ENCODE results near the gene GPR176. TPM values are rescaled to one million over a fixed set of nuclear protein-coding genes. Genes with fewer than 3 reads are reported as not detected.

GPR176 gene
- total and polyA plus RNA-seq, 7 experiments from 2014 or later, result 0.07 TPM; not detected in 6

DNA sequence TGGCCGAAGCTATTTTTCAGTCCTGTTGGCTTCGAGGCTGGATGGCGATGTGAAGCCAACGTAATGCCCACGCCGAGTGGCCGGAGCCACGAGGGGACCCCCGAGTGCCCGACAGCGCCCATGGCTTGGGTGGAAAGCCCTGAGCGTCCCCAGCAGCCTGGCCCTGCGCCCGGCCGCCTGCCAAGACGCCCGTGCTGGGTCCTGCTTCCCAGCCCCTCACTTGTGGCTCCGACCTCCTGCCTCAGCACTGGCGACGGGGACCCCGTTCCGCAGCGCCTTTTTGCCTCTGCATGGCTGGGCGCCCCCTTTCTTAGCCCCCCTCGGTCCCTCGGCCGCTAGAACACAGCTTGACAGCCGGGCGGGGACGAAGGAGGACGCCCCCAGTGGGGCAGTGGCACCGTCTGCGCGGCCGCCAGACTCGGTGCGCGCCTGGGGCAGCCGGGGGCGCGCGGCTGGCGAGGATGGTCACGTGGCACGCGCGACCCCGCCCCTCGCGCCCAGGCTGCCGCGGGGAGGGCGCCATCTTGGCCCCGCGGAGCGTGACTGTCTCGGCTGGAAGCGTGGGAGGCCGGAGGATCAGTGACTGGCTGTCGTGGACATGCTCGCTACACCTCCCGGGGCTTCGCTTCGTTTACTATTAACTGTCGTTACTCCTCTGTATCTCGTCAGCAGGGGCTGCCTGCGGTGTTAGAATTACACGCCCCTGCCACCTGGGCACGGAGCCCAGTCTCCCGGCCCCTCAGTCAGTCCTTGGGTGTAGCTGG, 626 bp upstream of the GPR176 start:
- H3K36me3 Mint-ChIP-seq, result peaks cover 0 to 8% (median 0%) of the 10 kb centered on the region in 5 donors
- peaks cover 6 to 29% (median 12%) of the 10 kb centered on the region in 7 donors for H3K4me1 Mint-ChIP-seq
- H3K4me3 Mint-ChIP-seq, result peak overlapping the region; percentile 75 to 92 (median 88)
- intact Hi-C loops (cut with micrococcal nuclease), result loop anchor here (1.0 to 5.0 kb wide), 5 partner anchors 14 to 402 kb away; partner anchors contain the start of genes EIF2AK4 (in 2 of the 2), SRP14 (in 2 of the 2), BUB1B (in 1 of the 2) and INAFM2 (in 1 of the 2)
- no peaks in the 10 kb centered on the region for H3K36me3 ChIP-seq (ENCODE audit: control insufficient read depth in 2 of 3, insufficient read depth in 3 of 3, low read length in 3 of 3)
- CTCF ChIA-PET, result interaction anchor here (0.5 kb wide), 1 partner anchor 158 kb away, joined by 3 read pairs; no protein-coding TSS in a partner anchor
- peaks cover 14 to 32% (median 23%) of the 10 kb centered on the region in 5 donors for H3K27me3 Mint-ChIP-seq
- H3K27ac ChIP-seq (ENCODE audit: low read depth, low read length), result no peak overlapping the region
- H3K27ac Mint-ChIP-seq, result peak overlapping the region in 8 of 9 donors; percentile 43 to 90 (median 77)
- DNase-seq (peak; percentile 58 to 86 (median 73)), ATAC-seq (peak; percentile 97)
- H3K9me3 ChIP-seq (ENCODE audit: control insufficient read depth in 2 of 3, low read length in 3 of 3), result no peaks in the 10 kb centered on the region
- H3K9me3 Mint-ChIP-seq, result peaks cover 0 to 7% (median 0%) of the 10 kb centered on the region in 11 donors
- peaks cover 5 to 15% of the 10 kb centered on the region in 2 donors for H3K27me3 ChIP-seq (ENCODE audit: control insufficient read depth in 2 of 2, insufficient read depth in 2 of 2, low read length in 2 of 2)
- POLR2A ChIA-PET, result interaction anchor here (0.6 to 3.5 kb wide), 3 partner anchors 14 to 135 kb away, joined by 3 to 19 read pairs (median 6); partner anchors contain the start of gene EIF2AK4
- peak overlapping the region; percentile 80 for H3K4me3 ChIP-seq (ENCODE audit: low read length)
- peaks cover 0 to 5% of the 10 kb centered on the region in 2 donors for H3K4me1 ChIP-seq (ENCODE audit: control insufficient read depth in 2 of 2, insufficient read depth in 2 of 2, low read length in 2 of 2)

DNA sequence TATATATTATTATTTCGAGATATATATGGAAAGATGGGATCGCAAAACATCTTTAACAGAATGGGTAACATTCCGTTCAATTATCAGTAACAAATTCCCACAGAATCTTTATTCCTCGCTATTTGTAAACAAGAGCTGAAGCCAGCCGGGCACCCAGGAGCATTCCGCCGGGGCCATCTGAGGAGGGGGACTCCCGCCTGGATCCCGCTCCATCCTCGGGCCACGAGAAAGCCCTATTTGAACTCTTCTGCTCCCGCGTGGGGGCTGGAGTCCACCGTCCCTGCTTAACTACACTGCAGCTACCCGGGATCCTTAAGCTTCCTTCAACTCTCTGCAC, 687 bp downstream of the GPR176 start:
- peaks cover 0 to 8% (median 0%) of the 10 kb centered on the region in 5 donors for H3K36me3 Mint-ChIP-seq
- Histone ChIP-seq H3K27me3 (ENCODE audit: control insufficient read depth in 2 of 2, insufficient read depth in 2 of 2, low read length in 2 of 2) (peaks cover 5 to 15% of the 10 kb centered on the region in 2 donors), H3K27ac (ENCODE audit: low read depth, low read length) (no peak overlapping the region), H3K9me3 (ENCODE audit: control insufficient read depth in 2 of 3, low read length in 3 of 3) (no peaks in the 10 kb centered on the region), H3K4me1 (ENCODE audit: control insufficient read depth in 2 of 2, insufficient read depth in 2 of 2, low read length in 2 of 2) (peaks cover 0 to 5% of the 10 kb centered on the region in 2 donors), H3K4me3 (ENCODE audit: low read length) (peak overlapping the region; percentile 80), H3K36me3 (ENCODE audit: control insufficient read depth in 2 of 3, insufficient read depth in 3 of 3, low read length in 3 of 3) (no peaks in the 10 kb centered on the region)
- DNase-seq (peak in 2 of 9 donors; percentile 7 to 10), ATAC-seq (no peak)
- H3K4me1 Mint-ChIP-seq, result peaks cover 6 to 19% (median 12%) of the 10 kb centered on the region in 7 donors
- CTCF ChIA-PET, result no interaction called here
- H3K27me3 Mint-ChIP-seq, result peaks cover 14 to 44% (median 24%) of the 10 kb centered on the region in 5 donors
- POLR2A ChIA-PET, result interaction anchor here (3.5 kb wide), 1 partner anchor 15 kb away, joined by 19 read pairs; the partner anchor contains the start of gene EIF2AK4
- peaks cover 0 to 7% (median 0%) of the 10 kb centered on the region in 11 donors for H3K9me3 Mint-ChIP-seq
- peak overlapping the region in 9 of 10 donors; percentile 55 to 92 (median 68) for H3K4me3 Mint-ChIP-seq
- no peak overlapping the region for H3K27ac Mint-ChIP-seq
- intact Hi-C loops (cut with micrococcal nuclease), result no loop called here

DNA sequence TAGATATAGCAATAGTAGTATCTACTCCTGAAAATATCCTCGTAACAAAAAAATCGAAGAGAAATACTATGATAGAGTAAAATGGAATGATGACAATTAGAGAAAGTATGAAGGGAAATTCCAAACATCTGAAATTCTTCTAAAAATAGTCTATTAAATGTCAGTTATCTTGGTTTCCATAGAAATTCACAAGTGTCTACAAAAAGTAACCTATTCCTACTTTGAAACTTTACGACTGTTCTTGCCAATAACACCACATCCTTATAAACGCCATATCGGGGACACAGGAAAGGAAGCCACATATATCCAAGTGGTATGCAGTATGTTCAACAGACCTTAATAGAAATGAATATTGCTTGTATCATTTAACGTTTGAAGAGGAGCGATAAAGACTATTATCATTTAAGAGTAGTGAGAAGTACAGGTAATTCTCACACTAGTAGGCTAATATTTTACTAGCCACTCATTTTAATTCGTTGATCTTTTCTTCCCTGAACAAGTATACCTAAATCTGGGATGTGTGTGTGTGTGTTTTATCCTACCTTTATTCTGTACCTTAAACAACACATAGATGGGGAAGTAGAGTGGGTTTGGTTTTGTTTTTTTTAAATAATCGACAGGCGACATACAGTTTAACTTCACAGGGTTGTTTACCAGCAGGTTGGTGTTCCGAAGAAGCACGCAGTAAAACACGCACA, 1.2 kb downstream of the GPR176 start:
- Mint-ChIP-seq H3K4me3 (peak overlapping the region; percentile 10 to 92 (median 64)), H3K9me3 (peaks cover 0 to 7% (median 0%) of the 10 kb centered on the region in 11 donors), H3K27ac (no peak overlapping the region), H3K4me1 (peaks cover 6 to 19% (median 12%) of the 10 kb centered on the region in 7 donors), H3K27me3 (peaks cover 14 to 45% (median 24%) of the 10 kb centered on the region in 5 donors), H3K36me3 (peaks cover 0 to 8% (median 0%) of the 10 kb centered on the region in 5 donors)
- ChIA-PET CTCF (no interaction called here), POLR2A (interaction anchor here (3.5 kb wide), 1 partner anchor 16 kb away, joined by 19 read pairs; the partner anchor contains the start of gene EIF2AK4)
- peaks cover 5 to 15% of the 10 kb centered on the region in 2 donors for H3K27me3 ChIP-seq (ENCODE audit: control insufficient read depth in 2 of 2, insufficient read depth in 2 of 2, low read length in 2 of 2)
- no peak for ATAC-seq
- H3K4me1 ChIP-seq (ENCODE audit: control insufficient read depth in 2 of 2, insufficient read depth in 2 of 2, low read length in 2 of 2), result peaks cover 0 to 5% of the 10 kb centered on the region in 2 donors
- H3K9me3 ChIP-seq (ENCODE audit: control insufficient read depth in 2 of 3, low read length in 3 of 3), result no peaks in the 10 kb centered on the region
- peak in 1 of 9 donors; percentile 4 for DNase-seq
- no peak overlapping the region for H3K27ac ChIP-seq (ENCODE audit: low read depth, low read length)
- no peak overlapping the region for H3K4me3 ChIP-seq (ENCODE audit: low read length)
- H3K36me3 ChIP-seq (ENCODE audit: control insufficient read depth in 2 of 3, insufficient read depth in 3 of 3, low read length in 3 of 3), result no peaks in the 10 kb centered on the region
- intact Hi-C loops (cut with micrococcal nuclease), result no loop called here

DNA sequence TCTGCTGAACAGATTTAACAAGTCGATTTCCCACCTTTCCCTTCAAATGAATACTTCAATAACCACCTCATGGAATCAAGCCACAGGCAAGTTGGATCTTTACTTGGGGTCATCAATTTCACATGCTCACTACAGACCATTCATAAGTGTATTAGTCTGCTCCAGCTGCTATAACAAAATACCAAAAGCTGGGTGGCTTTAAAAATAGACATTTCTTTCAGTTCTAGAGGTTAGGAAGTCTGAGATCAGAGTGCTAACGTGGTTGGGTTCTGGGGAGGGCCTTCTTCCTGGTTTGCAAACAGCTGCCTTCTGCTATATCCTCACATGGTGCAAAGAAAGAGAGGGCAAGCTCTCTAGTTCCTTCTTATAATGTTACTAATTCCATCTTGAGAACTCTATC, 5.1 kb downstream of the GPR176 start:
- Histone ChIP-seq H3K27me3 (ENCODE audit: control insufficient read depth in 2 of 2, insufficient read depth in 2 of 2, low read length in 2 of 2) (peaks cover 5 to 11% of the 10 kb centered on the region in 2 donors), H3K27ac (ENCODE audit: low read depth, low read length) (no peak overlapping the region), H3K36me3 (ENCODE audit: control insufficient read depth in 2 of 3, insufficient read depth in 3 of 3, low read length in 3 of 3) (no peaks in the 10 kb centered on the region), H3K9me3 (ENCODE audit: control insufficient read depth in 2 of 3, low read length in 3 of 3) (no peaks in the 10 kb centered on the region), H3K4me3 (ENCODE audit: low read length) (no peak overlapping the region), H3K4me1 (ENCODE audit: control insufficient read depth in 2 of 2, insufficient read depth in 2 of 2, low read length in 2 of 2) (no peaks in the 10 kb centered on the region)
- no peak overlapping the region for H3K27ac Mint-ChIP-seq
- ChIA-PET POLR2A (interaction anchor here (0.9 kb wide), 1 partner anchor 10 kb away, joined by 3 read pairs; no protein-coding TSS in a partner anchor), CTCF (no interaction called here)
- ATAC-seq (no peak), DNase-seq (no peak)
- peaks cover 14 to 51% (median 24%) of the 10 kb centered on the region in 5 donors for H3K27me3 Mint-ChIP-seq
- H3K4me3 Mint-ChIP-seq, result no peak overlapping the region
- intact Hi-C loops (cut with micrococcal nuclease), result no loop called here
- no peaks in the 10 kb centered on the region for H3K36me3 Mint-ChIP-seq
- peaks cover 0 to 2% (median 0%) of the 10 kb centered on the region in 11 donors for H3K9me3 Mint-ChIP-seq
- H3K4me1 Mint-ChIP-seq, result peaks cover 0 to 11% (median 6%) of the 10 kb centered on the region in 7 donors

DNA sequence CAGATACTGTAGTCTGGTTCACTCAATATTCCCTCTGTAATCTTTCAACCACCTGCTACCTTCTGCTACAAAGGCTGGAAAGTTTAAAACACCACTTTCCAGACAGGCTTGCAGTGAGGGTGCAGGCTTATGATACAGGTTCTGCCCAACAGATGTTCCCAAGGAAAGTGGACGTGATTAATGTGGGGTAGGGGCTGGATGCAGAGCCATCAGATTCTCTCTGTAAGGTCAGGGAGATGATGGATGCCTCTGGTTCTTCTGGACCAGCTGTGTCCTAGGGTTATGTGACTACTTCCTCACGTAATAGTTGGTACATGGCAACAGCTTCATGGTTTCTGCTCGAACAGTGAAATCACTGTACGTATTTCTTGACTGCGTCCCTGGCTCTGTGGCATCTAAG, 11.1 kb downstream of the GPR176 start:
- H3K9me3 Mint-ChIP-seq, result peaks cover 0 to 3% (median 0%) of the 10 kb centered on the region in 11 donors
- no peaks in the 10 kb centered on the region for H3K9me3 ChIP-seq (ENCODE audit: control insufficient read depth in 2 of 3, low read length in 3 of 3)
- DNase-seq, result no peak
- CTCF ChIA-PET, result no interaction called here
- no peaks in the 10 kb centered on the region for H3K27me3 ChIP-seq (ENCODE audit: control insufficient read depth in 2 of 2, insufficient read depth in 2 of 2, low read length in 2 of 2)
- no peak overlapping the region for H3K4me3 Mint-ChIP-seq
- no peak overlapping the region for H3K27ac ChIP-seq (ENCODE audit: low read depth, low read length)
- H3K4me1 ChIP-seq (ENCODE audit: control insufficient read depth in 2 of 2, insufficient read depth in 2 of 2, low read length in 2 of 2), result no peaks in the 10 kb centered on the region
- H3K4me1 Mint-ChIP-seq, result peaks cover 0 to 2% (median 0%) of the 10 kb centered on the region in 7 donors
- H3K4me3 ChIP-seq (ENCODE audit: low read length), result no peak overlapping the region
- ATAC-seq, result no peak
- no peaks in the 10 kb centered on the region for H3K36me3 ChIP-seq (ENCODE audit: control insufficient read depth in 2 of 3, insufficient read depth in 3 of 3, low read length in 3 of 3)
- no peak overlapping the region for H3K27ac Mint-ChIP-seq
- no peaks in the 10 kb centered on the region for H3K36me3 Mint-ChIP-seq
- peaks cover 0 to 22% (median 0%) of the 10 kb centered on the region in 5 donors for H3K27me3 Mint-ChIP-seq
- POLR2A ChIA-PET, result no interaction called here
- intact Hi-C loops (cut with micrococcal nuclease), result no loop called here

DNA sequence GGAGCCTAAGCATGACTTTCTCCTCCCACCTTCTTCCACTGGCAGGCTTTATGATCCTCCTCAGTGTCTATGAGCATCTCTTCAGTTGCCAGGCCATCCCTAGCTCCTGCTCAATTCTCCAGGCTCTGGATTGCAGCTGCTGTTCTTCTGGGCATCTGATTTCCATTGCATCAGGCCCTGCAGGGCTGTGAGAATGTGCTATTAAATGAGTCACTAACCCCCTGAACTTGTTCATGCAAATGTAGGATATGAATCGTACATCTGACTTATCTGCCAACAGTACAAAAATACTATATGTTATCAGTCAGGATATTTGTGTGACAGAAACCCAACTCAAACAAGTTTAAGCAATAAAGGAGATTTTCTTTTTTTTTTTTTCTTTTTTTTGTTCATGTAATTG, 11.9 kb downstream of the GPR176 start:
- POLR2A ChIA-PET, result no interaction called here
- Histone ChIP-seq H3K4me1 (ENCODE audit: control insufficient read depth in 2 of 2, insufficient read depth in 2 of 2, low read length in 2 of 2) (no peaks in the 10 kb centered on the region), H3K36me3 (ENCODE audit: control insufficient read depth in 2 of 3, insufficient read depth in 3 of 3, low read length in 3 of 3) (no peaks in the 10 kb centered on the region), H3K4me3 (ENCODE audit: low read length) (no peak overlapping the region), H3K27ac (ENCODE audit: low read depth, low read length) (no peak overlapping the region), H3K9me3 (ENCODE audit: control insufficient read depth in 2 of 3, low read length in 3 of 3) (no peaks in the 10 kb centered on the region), H3K27me3 (ENCODE audit: control insufficient read depth in 2 of 2, insufficient read depth in 2 of 2, low read length in 2 of 2) (no peaks in the 10 kb centered on the region)
- peaks cover 0 to 3% (median 0%) of the 10 kb centered on the region in 11 donors for H3K9me3 Mint-ChIP-seq
- H3K4me1 Mint-ChIP-seq, result peaks cover 0 to 2% (median 0%) of the 10 kb centered on the region in 7 donors
- no peak overlapping the region for H3K4me3 Mint-ChIP-seq
- CTCF ChIA-PET, result no interaction called here
- H3K36me3 Mint-ChIP-seq, result no peaks in the 10 kb centered on the region
- no peak overlapping the region for H3K27ac Mint-ChIP-seq
- H3K27me3 Mint-ChIP-seq, result peaks cover 0 to 23% (median 0%) of the 10 kb centered on the region in 5 donors
- no peak for ATAC-seq
- DNase-seq, result no peak
- intact Hi-C loops (cut with micrococcal nuclease), result no loop called here

Measured in naive thymus-derived CD4-positive, alpha-beta T cell (primary cell).